DND-41 (cell line): Measurements from ENCODE around the gene BBLN.

Source experiments
- CTCF ChIP-seq: IDR thresholded peaks from 2 replicates; pipeline ENCODE4 v1.5.1; 2012; ENCODE audit warnings: borderline replicate concordance, low read length, moderate library complexity, mild to moderate bottlenecking; ENCODE audit not compliant: poor library complexity, severe bottlenecking; ENCODE audit errors: extremely low read depth
- EZH2 ChIP-seq: IDR thresholded peaks from 3 replicates; pipeline ENCODE4 v1.6.1; 2012; ENCODE audit warnings: borderline replicate concordance, low read depth, mild to moderate bottlenecking, moderate library complexity, low read length, inconsistent platforms; ENCODE audit not compliant: severe bottlenecking

DNA sequence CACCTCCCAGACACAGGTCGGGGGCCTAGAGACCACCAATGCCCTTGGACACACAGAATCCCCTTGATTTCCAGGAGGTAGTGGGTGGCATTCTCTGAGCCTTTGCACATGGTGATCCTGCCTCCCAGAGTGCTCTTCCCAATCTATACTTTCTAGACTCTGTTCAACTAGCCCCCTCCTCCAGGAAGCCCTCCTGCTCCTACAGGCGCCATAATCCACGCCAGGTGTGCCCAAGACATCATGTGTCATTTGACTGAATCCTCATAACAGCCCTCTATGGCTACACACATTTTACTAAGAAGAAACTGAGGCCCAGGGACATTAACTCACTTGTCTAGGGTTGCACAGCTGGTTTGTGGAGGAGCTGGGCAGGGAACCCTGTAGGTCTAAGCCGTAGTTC, 7.1 kb downstream of the BBLN start:
- TF ChIP-seq CTCF (no peak), EZH2 (no peak)
